HG02759 (cell line): ENCODE results near the gene SNCB.

Experiments used
- ATAC-seq: cut with Tn5 transposase; IDR thresholded peaks from one replicate; pipeline ENCODE4 v1.9.1; 2021; ENCODE audit warnings: mild to moderate bottlenecking, moderate library complexity; ENCODE audit not compliant: unreplicated experiment

Gene SNCB

GRCh38 chr5:176661676-176662075, 31.3 kb upstream of the SNCB start:
- ATAC-seq, result no peak

GRCh38 chr5:176660860-176661641, 30.7 kb upstream of the SNCB start:
- ATAC-seq, result peak; percentile 76

GRCh38 chr5:176660530-176660859, 30.2 kb upstream of the SNCB start:
- peak; percentile 33 for ATAC-seq

DNA sequence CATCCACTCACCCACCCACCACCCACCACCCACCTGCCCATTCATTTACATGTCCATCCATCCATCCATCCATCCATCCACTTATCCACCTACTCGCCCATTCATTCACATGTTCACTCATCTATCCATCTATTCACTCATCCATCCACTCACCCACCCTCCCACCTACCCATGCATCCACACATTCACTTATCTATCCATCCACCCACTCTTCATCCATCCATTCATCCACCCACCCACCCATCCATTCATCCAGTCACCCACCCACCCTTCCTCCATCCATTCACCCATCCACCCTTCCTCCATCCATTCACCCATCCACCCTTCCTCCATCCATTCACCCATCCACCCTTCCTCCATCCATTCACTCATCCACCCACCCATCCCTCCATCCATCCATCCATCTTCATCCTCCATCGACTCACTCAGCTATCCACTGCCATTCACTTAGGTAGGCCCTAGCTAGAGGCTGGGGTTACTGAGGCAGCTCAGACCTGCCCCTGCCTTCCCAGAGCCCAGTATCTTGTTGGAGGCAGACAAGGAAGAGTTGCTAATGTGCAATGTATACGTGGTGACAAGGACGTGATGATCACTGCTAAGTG, 29.6 kb upstream of the SNCB start:
- ATAC-seq, result no peak

DNA sequence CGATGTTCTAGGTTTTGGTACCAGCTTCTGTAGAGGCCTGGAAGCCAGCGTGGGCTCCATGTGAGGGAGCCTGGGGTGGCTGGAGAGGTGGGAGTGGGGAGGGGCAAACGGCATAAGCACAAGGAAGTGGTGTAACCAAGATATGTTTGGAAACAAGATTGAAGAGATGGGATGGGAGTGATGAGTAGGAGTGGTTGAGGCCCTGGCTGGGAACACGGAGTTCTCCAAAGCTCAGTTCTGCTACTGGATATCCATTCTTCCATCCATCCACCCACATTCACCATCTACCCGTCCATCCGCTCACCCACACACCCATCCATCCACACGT, 29.1 kb upstream of the SNCB start:
- ATAC-seq, result no peak

GRCh38 chr5:176658817-176659511, 28.6 kb upstream of the SNCB start:
- no peak for ATAC-seq

DNA sequence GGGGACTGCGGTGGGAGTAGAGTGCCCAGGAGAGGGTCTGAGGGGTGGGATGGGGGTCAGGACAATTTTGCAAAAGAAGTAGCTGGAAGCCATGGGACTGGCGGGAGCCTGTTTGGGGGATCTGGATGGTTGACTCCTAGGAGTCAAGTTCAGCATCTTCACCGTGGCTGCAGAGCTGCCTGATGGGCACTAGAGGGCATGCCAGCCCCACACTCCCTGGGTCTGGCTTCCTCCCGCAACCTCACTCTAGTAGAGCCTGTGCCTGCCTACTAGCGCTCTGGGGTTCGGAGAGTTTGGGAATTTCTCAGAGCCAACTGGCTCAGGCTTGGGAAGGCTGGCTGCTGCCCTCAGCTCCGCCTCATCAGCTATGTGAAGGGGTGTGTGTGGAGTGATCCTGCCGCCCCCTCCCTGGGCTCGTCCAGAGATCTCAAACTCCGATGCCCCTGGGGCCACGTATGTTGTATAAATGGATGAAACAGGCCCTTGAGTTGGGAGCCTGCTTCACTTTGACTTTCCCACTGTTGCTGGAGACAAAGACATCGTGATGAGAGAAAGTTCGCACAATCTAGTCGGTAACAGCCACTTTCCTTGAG, 27.8 kb upstream of the SNCB start:
- peak; percentile 41 for ATAC-seq

- ATAC-seq, result no peak
Observed at GRCh38 chr5:176656467-176656990, 26.2 kb upstream of the SNCB start.

- no peak for ATAC-seq
Observed at GRCh38 chr5:176654856-176655255, 24.5 kb upstream of the SNCB start.

DNA sequence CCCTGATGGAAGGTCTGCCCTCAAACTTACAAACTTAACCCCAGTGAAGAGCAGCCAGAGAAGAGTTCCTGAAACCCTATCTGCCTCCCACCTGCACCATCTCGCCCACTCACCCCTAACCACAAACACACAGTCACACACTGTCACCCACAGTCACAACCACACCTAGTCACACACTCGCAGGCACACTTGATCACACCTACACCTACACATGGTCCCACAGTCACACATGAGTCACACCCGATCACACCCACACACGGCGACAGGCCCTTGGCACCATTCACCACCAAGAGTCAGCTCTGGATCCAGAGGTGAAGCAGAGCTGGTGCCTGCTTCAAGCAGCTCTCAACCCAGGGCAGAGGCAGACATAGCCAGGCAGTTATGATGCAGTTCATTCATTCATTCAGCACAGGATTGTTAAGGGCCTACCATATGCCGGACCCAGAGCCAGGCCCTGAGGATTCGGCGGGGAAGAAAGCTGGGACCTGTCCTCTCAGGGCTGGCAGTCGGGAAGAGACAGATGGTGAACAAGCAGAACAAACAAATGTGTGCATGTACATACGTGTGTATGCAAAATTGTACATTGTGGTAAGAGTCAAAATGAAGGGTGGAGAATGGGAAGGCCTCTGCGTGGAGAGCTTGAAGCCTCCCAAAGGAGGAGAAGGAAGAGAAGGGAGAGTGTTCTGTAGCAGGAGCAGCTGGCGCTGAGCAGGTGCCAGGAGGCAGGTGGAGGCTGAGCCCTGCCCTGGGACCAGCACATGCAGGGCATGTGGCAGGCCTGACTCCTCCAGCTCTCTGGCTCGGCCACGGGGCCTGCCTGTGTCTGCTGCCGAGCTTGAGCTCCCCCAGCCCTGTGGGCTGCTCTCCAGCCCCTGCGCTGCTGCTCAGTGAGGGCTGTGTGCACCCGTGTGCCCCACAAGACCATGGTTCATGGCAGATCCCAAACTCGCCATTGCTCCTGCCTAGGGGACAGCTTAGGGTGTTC, 23.4 kb upstream of the SNCB start:
- peak; percentile 44 for ATAC-seq

- no peak for ATAC-seq
Observed at GRCh38 chr5:176652136-176652535, 21.8 kb upstream of the SNCB start.

- no peak for ATAC-seq
Observed at GRCh38 chr5:176651472-176651980, 21.2 kb upstream of the SNCB start.

- no peak for ATAC-seq
Observed at GRCh38 chr5:176650354-176650884, 20.1 kb upstream of the SNCB start.

- ATAC-seq, result no peak
Observed at GRCh38 chr5:176648474-176649194, 18.3 kb upstream of the SNCB start.

DNA sequence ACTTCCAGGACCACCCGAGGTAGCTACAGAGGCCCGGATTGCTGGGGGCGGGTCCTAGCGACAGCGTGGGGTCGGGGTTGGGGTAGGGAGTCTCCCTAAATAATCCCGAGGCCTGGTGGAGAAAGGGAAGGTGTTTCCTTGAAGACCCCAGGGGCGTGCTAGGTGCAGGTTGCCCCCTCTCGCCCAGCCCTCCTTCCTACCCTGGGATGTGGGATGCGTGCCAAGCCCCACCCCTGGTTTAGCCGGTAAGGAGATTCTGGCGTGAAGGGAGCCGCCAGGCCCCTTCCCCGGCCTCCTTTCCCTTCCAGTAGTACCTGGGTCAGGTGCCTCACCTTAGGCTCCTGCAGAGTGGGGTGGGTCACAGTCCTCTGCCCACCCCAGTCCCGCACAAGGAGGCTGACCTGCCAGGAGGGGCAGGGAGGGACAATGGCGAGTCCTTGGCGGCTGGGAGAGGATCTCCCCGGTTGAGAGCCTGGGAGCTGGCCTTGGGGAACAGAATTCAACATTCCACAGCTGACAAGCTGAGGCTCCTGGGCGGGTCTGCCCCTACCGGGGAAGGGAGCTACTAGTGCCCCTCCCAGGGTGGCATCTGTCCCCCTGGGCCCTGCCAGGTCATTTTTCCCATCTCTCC, 17.6 kb upstream of the SNCB start:
- ATAC-seq, result no peak

DNA sequence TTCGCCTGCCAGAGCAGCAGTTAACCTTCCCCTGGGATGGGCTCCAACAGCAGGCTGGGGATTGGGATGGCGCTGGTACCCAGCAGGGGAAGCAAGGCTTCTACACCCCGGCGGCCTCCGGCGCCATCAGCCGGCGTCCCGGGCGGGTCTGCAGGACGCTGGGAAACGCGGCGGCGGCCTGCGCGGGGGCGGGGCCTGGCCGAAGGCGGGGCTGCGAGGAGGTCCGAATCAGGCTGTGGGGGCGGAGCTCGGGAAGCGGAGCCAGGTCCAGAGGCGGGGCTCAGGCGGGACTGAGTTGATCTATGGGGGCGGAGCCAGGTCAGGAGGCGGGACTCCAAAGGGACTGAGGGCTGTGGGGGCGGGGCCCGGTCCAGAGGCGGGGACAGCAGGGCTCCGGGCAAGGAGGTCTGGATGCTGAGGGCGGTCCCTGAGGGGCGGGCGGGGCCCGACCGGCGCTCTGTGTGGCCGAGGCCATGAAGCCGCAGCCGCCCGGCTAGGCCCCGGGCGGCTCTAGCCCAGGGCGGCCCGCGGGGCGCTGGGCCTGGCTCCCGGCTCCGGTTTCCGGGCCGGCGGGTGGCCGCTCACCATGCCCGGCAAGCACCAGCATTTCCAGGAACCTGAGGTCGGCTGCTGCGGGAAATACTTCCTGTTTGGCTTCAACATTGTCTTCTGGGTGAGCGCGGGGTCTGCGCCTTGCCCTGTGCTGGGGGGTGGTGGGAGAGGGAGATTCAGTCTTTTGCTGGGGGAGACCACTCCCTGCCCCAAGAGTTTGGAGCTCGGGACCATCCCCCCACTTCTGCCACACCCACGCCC, 16.9 kb upstream of the SNCB start, which contains the start of gene TSPAN17:
TSPAN17 (plus strand) TSS at position 455 of the 813 bp plus-strand sequence; CDS start at position 587, 132 bp downstream.
- peak; percentile 93 for ATAC-seq

- ATAC-seq, result peak; percentile 3
Observed at GRCh38 chr5:176646707-176647029, 16.3 kb upstream of the SNCB start.
